ENCODE data around the gene CNTN4. TPM values are rescaled to one million over a fixed set of nuclear protein-coding genes. Genes with fewer than 3 reads are reported as not detected.

CNTN4 gene
- total and polyA plus RNA-seq, 2 of the 8 experiments (the other 6 are each of a cell fraction or from before 2014, with no cell fraction given): 0.41 to 2.2 TPM

DNA sequence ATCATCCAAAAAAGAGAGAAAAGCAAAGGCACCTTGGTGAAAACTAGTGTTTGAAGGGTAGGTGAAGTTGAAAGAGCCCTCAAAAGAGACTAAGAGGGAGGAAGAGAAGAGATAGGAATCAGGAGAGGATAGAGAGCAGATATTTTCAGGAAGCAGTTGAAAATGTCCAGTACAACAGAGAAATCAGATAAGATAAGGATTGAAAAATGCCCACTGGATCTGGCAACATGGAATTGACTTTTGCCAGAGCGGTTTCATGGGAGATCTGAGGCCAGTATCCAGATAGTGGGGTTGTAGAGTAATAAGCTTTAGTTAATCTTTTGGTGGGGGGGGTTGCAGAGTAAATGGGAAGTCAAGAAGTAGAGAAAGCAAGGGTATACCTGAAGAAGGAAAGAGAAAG lies 674.1 kb downstream of the CNTN4 start (continued):
- TF ChIP-seq, protein P1, sequence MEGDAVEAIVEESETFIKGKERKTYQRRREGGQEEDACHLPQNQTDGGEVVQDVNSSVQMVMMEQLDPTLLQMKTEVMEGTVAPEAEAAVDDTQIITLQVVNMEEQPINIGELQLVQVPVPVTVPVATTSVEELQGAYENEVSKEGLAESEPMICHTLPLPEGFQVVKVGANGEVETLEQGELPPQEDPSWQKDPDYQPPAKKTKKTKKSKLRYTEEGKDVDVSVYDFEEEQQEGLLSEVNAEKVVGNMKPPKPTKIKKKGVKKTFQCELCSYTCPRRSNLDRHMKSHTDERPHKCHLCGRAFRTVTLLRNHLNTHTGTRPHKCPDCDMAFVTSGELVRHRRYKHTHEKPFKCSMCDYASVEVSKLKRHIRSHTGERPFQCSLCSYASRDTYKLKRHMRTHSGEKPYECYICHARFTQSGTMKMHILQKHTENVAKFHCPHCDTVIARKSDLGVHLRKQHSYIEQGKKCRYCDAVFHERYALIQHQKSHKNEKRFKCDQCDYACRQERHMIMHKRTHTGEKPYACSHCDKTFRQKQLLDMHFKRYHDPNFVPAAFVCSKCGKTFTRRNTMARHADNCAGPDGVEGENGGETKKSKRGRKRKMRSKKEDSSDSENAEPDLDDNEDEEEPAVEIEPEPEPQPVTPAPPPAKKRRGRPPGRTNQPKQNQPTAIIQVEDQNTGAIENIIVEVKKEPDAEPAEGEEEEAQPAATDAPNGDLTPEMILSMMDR (IDR thresholded peaks at IDR 0.05; ENCODE audit: control extremely low read depth in 1 of 3, insufficient read depth in 1 of 3, low read depth in 1 of 3, low read length in 3 of 3): no peak
- no peak for TF ChIP-seq BACH1 (IDR thresholded peaks at IDR 0.05; ENCODE audit: low read length)
